Tibial artery (tissue), 4 donors: ENCODE results near the gene FSD1.

Experiments used
- DNase-seq, 2 donors: peaks; one replicate each; pipeline ENCODE4 v3.0.0-alpha.2; 2019
- H3K27ac ChIP-seq, 2 donors: fragments of 200-600 bp; sonication (generic) in 1 of 2; 1 replicate in 1 of 2; 2 replicates in 1 of 2; pipeline ENCODE4 v1.5.1; 2018 to 2019; ENCODE audit warnings: mild to moderate bottlenecking in 1 of 2
- H3K27me3 ChIP-seq, 2 donors: fragments of 200-600 bp; sonication (generic) in 1 of 2; one replicate each; pipeline versions ENCODE4 v1.5.1 to v1.6.0; 2016 to 2019
- H3K36me3 ChIP-seq, 3 donors: fragments of 200-600 bp; sonication (generic) in 2 of 3; one replicate each; pipeline ENCODE4 v1.5.1; 2016 to 2019; ENCODE audit warnings: mild to moderate bottlenecking in 2 of 3
- H3K4me1 ChIP-seq, 4 donors: fragments of 200-600 bp; sonication (generic) in 2 of 4; 1 replicate in 3 of 4; 2 replicates in 1 of 4; pipeline ENCODE4 v1.5.1; 2016 to 2019
- H3K4me3 ChIP-seq, 2 donors: fragments of 200-600 bp; sonication (generic) in 1 of 2; 1 replicate in 1 of 2; 2 replicates in 1 of 2; pipeline ENCODE4 v1.5.1; 2018 to 2019; ENCODE audit warnings: mild to moderate bottlenecking in 2 of 2
- H3K9me3 ChIP-seq, 3 donors: fragments of 200-600 bp; sonication (generic) in 1 of 3; one replicate each; pipeline ENCODE4 v1.5.1; 2016 to 2019
- CTCF ChIP-seq, 2 experiments: fragments of 200-600 bp in 1 of 2; fragments of 450-650 bp in 1 of 2; IDR thresholded peaks; one replicate each; pipeline ENCODE4 v1.5.1; 2017 to 2019; ENCODE audit warnings: antibody characterized with exemption in 2 of 2, mild to moderate bottlenecking in 1 of 2, moderate library complexity in 1 of 2
- intact Hi-C: fragments of 100-400 bp; cut with DNase I; formaldehyde crosslinking; loops from one replicate; pipeline ENCODE4 v1.15.0; 2023; ENCODE audit warnings: low total_unique reads

The FSD1 gene

GRCh38 chr19:4288091-4288777 is 16.2 kb upstream of the FSD1 start:
- TF ChIP-seq CTCF (IDR thresholded peaks at IDR 0.05), result no peak
- no peak for DNase-seq
- intact Hi-C loops, result no loop called here

GRCh38 chr19:4291184-4291732 is 13.1 kb upstream of the FSD1 start:
- Histone ChIP-seq H3K9me3 (no peaks in the 10 kb centered on the region), H3K4me1 (no peaks in the 10 kb centered on the region), H3K27me3 (peaks cover 0 to 57% of the 10 kb centered on the region in 2 donors), H3K27ac (no peak overlapping the region), H3K36me3 (no peaks in the 10 kb centered on the region), H3K4me3 (no peak overlapping the region)
- no peak for TF ChIP-seq CTCF (IDR thresholded peaks at IDR 0.05)
- intact Hi-C loops, result no loop called here
- DNase-seq, result no peak

More at GRCh38 chr19:4288091-4288777, 16.2 kb upstream of the FSD1 start:
- Histone ChIP-seq H3K4me3 (no peak overlapping the region), H3K36me3 (no peaks in the 10 kb centered on the region), H3K9me3 (no peaks in the 10 kb centered on the region), H3K4me1 (no peaks in the 10 kb centered on the region), H3K27ac (no peak overlapping the region), H3K27me3 (peaks cover 0 to 59% of the 10 kb centered on the region in 2 donors)

- TF ChIP-seq CTCF (IDR thresholded peaks at IDR 0.05), result no peak
Measured at GRCh38 chr19:4292515-4292914, 11.9 kb upstream of the FSD1 start.

GRCh38 chr19:4294389-4294788 is 10.0 kb upstream of the FSD1 start:
- peaks cover 0 to 68% of the 10 kb centered on the region in 2 donors for H3K27me3 ChIP-seq
- no peaks in the 10 kb centered on the region for H3K36me3 ChIP-seq
- no peaks in the 10 kb centered on the region for H3K9me3 ChIP-seq
- intact Hi-C loops, result no loop called here
- H3K4me3 ChIP-seq, result no peak overlapping the region
- no peak overlapping the region for H3K27ac ChIP-seq
- no peak for TF ChIP-seq CTCF (IDR thresholded peaks at IDR 0.05)
- H3K4me1 ChIP-seq, result no peaks in the 10 kb centered on the region
- DNase-seq, result no peak

More at GRCh38 chr19:4292515-4292914, 11.9 kb upstream of the FSD1 start:
- H3K4me1 ChIP-seq, result no peaks in the 10 kb centered on the region
- H3K36me3 ChIP-seq, result no peaks in the 10 kb centered on the region
- H3K9me3 ChIP-seq, result no peaks in the 10 kb centered on the region
- no peak overlapping the region for H3K27ac ChIP-seq
- intact Hi-C loops, result no loop called here
- DNase-seq, result no peak
- peaks cover 0 to 65% of the 10 kb centered on the region in 2 donors for H3K27me3 ChIP-seq
- no peak overlapping the region for H3K4me3 ChIP-seq

GRCh38 chr19:4295972-4296771 is 8.2 kb upstream of the FSD1 start:
- DNase-seq, result no peak
- no peak overlapping the region for H3K4me3 ChIP-seq
- intact Hi-C loops, result no loop called here
- no peaks in the 10 kb centered on the region for H3K36me3 ChIP-seq
- H3K9me3 ChIP-seq, result no peaks in the 10 kb centered on the region
- H3K27me3 ChIP-seq, result peaks cover 0 to 60% of the 10 kb centered on the region in 2 donors
- no peak overlapping the region for H3K27ac ChIP-seq
- no peak for TF ChIP-seq CTCF (IDR thresholded peaks at IDR 0.05)
- H3K4me1 ChIP-seq, result no peaks in the 10 kb centered on the region
